Left lung (tissue), 10 donors: Measurements from ENCODE around the gene STK10. TPM values are rescaled to one million over a fixed set of nuclear protein-coding genes. Genes with fewer than 3 reads are reported as not detected.
"Not testable (repeated sequence)": the region's sequence is repeated elsewhere in the genome, so short reads cannot be mapped to it uniquely, and the experiment has no call there.

Source experiments
- ATAC-seq: fragments of 200-7000 bp; cut with Tn5 transposase; one replicate; pipeline ENCODE4 v1.9.1; 2020; ENCODE audit warnings: moderate library complexity
- DNase-seq, 4 donors: peaks; one replicate each; pipeline ENCODE4 v3.0.0-alpha.2; 2013 to 2020
- H3K27ac ChIP-seq, 2 donors: fragments of 200-600 bp; sonication (generic) in 1 of 2; one replicate each; pipeline versions ENCODE4 v1.5.0 to v1.8.0; 2020 to 2021
- H3K27me3 ChIP-seq, 2 donors: fragments of 200-600 bp; sonication (generic) in 1 of 2; one replicate each; pipeline versions ENCODE4 v1.5.0 to v1.8.0; 2020 to 2021
- H3K36me3 ChIP-seq, 2 donors: fragments of 200-600 bp; sonication (generic) in 1 of 2; one replicate each; pipeline versions ENCODE4 v1.5.0 to v1.8.0; 2020 to 2021
- H3K4me1 ChIP-seq, 2 donors: fragments of 200-600 bp; one replicate each; pipeline ENCODE4 v1.8.0; 2021
- H3K4me3 ChIP-seq, 2 donors: fragments of 200-600 bp; sonication (generic) in 1 of 2; one replicate each; pipeline versions ENCODE4 v1.5.0 to v1.8.0; 2020 to 2021; ENCODE audit warnings: mild to moderate bottlenecking in 1 of 2
- H3K9me3 ChIP-seq, 2 donors: fragments of 200-600 bp; sonication (generic) in 1 of 2; one replicate each; pipeline versions ENCODE4 v1.5.0 to v1.8.0; 2020 to 2021
- intact Hi-C, 2 donors: fragments of 100-400 bp; cut with DNase I; formaldehyde crosslinking; loops; one replicate each; pipeline versions ENCODE4 v1.11.2 to v1.14.2; 2022
- polyA plus RNA-seq, 6 donors: library from polyadenylated mRNA; unstranded; fragments of 120-200 nt; gene quantifications; one replicate each; pipeline ENCODE4 v1.2.1, GENCODE V29; 2013; ENCODE audit not compliant: insufficient read length in 6 of 6
- total RNA-seq, 2 donors: library from RNA; stranded (reverse); fragmentation: NEBNext Ultra II Directional; extraction: Animal tissue kit (Norgen Biotek cat#: 25700); gene quantifications; one replicate each; pipeline ENCODE4 v1.2.1, GENCODE V29; 2021
- TF ChIP-seq, protein P1 (sequence below), 2 donors: fragments of 200-600 bp; sonication (generic) in 1 of 2; IDR thresholded peaks; one replicate each; pipeline versions ENCODE4 v1.5.0 to v1.8.0; 2021; ENCODE audit warnings: antibody characterized with exemption in 2 of 2
- donor health status: DM: no; HTN: yes; CAD: no.
- donor health status: DM: no; HTN: no; CAD: no.

Gene STK10
- total and polyA plus RNA-seq, 8 donors, result 18.6 to 83.2 (median 21.9) TPM

DNA sequence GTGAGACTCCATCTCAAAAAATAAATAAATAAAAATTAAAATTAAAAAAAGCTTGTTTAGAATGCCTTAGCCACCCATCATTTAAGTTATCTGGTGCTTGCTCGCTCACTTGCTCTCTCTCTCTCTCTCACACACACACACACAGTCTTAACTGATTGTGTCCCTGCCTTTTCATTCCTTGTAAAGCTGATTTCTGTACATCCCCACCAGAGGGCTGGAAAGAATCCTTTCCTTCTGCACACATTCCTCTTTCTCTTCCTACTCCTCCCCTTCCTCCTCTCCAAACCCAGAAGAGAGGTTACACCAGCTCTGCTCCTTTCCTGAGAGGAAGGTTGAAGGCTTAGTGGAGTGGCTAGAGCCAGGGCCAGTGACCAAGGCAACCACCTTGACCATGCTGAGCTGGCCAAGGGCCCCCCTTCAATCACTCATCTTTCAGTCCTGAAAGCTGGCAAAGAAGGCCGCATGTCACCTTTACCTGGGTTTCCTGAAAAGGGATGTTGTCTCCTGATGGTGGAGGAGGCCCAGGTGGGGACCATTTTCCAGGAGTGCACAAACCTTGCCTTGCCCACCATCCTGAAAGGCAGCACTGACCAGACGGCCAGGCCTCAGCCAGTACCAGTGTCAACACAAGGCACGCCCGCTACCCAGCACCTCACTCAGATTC is 25.6 kb downstream of the STK10 start:
- H3K36me3 ChIP-seq, result peaks cover 0 to 15% of the 10 kb centered on the region in 2 donors
- peak overlapping the region in 1 of 2 donors; percentile 20 for H3K27ac ChIP-seq

GRCh38 chr5:172160506-172160905 is 27.5 kb downstream of the STK10 start:
- DNase-seq, result peak in 1 of 4 donors; percentile 5
- Histone ChIP-seq H3K27ac (no peak overlapping the region), H3K4me1 (peaks cover 5 to 81% of the 10 kb centered on the region in 2 donors), H3K27me3 (no peaks in the 10 kb centered on the region), H3K9me3 (no peaks in the 10 kb centered on the region), H3K4me3 (no peak overlapping the region), H3K36me3 (peaks cover 0 to 24% of the 10 kb centered on the region in 2 donors)
- TF ChIP-seq, protein P1, sequence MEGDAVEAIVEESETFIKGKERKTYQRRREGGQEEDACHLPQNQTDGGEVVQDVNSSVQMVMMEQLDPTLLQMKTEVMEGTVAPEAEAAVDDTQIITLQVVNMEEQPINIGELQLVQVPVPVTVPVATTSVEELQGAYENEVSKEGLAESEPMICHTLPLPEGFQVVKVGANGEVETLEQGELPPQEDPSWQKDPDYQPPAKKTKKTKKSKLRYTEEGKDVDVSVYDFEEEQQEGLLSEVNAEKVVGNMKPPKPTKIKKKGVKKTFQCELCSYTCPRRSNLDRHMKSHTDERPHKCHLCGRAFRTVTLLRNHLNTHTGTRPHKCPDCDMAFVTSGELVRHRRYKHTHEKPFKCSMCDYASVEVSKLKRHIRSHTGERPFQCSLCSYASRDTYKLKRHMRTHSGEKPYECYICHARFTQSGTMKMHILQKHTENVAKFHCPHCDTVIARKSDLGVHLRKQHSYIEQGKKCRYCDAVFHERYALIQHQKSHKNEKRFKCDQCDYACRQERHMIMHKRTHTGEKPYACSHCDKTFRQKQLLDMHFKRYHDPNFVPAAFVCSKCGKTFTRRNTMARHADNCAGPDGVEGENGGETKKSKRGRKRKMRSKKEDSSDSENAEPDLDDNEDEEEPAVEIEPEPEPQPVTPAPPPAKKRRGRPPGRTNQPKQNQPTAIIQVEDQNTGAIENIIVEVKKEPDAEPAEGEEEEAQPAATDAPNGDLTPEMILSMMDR (IDR thresholded peaks at IDR 0.05), result no peak
- no peak for ATAC-seq
- intact Hi-C loops, result no loop called here

More for the DNA sequence above, 25.6 kb downstream of the STK10 start:
- Histone ChIP-seq H3K9me3 (no peaks in the 10 kb centered on the region), H3K4me1 (peaks cover 5 to 77% of the 10 kb centered on the region in 2 donors), H3K4me3 (no peak overlapping the region), H3K27me3 (no peaks in the 10 kb centered on the region)
- peak in 1 of 4 donors; percentile 39 for DNase-seq
- peak; percentile 21 for ATAC-seq
- TF ChIP-seq, protein P1 (IDR thresholded peaks at IDR 0.05), result no peak
- intact Hi-C loops, result no loop called here

GRCh38 chr5:172159016-172159415 is 29.0 kb downstream of the STK10 start:
- DNase-seq, result peak in 1 of 4 donors; percentile 6
- ATAC-seq, result no peak
- TF ChIP-seq, protein P1 (IDR thresholded peaks at IDR 0.05), result no peak
- intact Hi-C loops, result no loop called here
- Histone ChIP-seq H3K4me3 (no peak overlapping the region), H3K9me3 (no peaks in the 10 kb centered on the region), H3K27ac (no peak overlapping the region), H3K36me3 (peaks cover 0 to 31% of the 10 kb centered on the region in 2 donors), H3K4me1 (peaks cover 5 to 81% of the 10 kb centered on the region in 2 donors), H3K27me3 (no peaks in the 10 kb centered on the region)

GRCh38 chr5:172156541-172156994 is 31.5 kb downstream of the STK10 start:
- no peak overlapping the region for H3K4me3 ChIP-seq
- no peak overlapping the region for H3K27ac ChIP-seq
- no peaks in the 10 kb centered on the region for H3K9me3 ChIP-seq
- peaks cover 0 to 84% of the 10 kb centered on the region in 2 donors for H3K4me1 ChIP-seq
- DNase-seq, result peak in 2 of 4 donors; percentile 30 to 33
- H3K36me3 ChIP-seq, result peaks cover 0 to 43% of the 10 kb centered on the region in 2 donors
- no peak for ATAC-seq
- intact Hi-C loops, result no loop called here
- TF ChIP-seq, protein P1 (IDR thresholded peaks at IDR 0.05), result no peak
- H3K27me3 ChIP-seq, result no peaks in the 10 kb centered on the region

- H3K4me3 ChIP-seq, result not testable (repeated sequence)
- peaks cover 0 to 85% of the 10 kb centered on the region in 2 donors for H3K4me1 ChIP-seq
These were observed 32.9 kb downstream of the STK10 start for GRCh38 chr5:172155101-172155500.

More at GRCh38 chr5:172155101-172155500, 32.9 kb downstream of the STK10 start:
- ATAC-seq, H3K9me3 ChIP-seq, intact Hi-C loops, H3K27me3 ChIP-seq: not testable (repeated sequence)
- peak overlapping the region in 1 of 2 donors; percentile 77 for H3K27ac ChIP-seq
- DNase-seq, result peak in 1 of 4 donors; percentile 19
- H3K36me3 ChIP-seq, result peaks cover 0 to 47% of the 10 kb centered on the region in 2 donors
